Kidney tubule cell (primary cell): ENCODE measurements around the gene PAN3.
A peak's percentile ranks its signal among the peaks of the same experiment; 100 is the strongest.

Experiments
- DNase-seq: peaks from one replicate; pipeline ENCODE4 v3.0.0-alpha.2; 2018; ENCODE audit warnings: low spot score

The PAN3 gene

GRCh38 chr13:28301839-28302238 lies 163.5 kb downstream of the PAN3 start:
- DNase-seq, result no peak

GRCh38 chr13:28306325-28306724 lies 168.0 kb downstream of the PAN3 start:
- no peak for DNase-seq

GRCh38 chr13:28313579-28313978 lies 175.2 kb downstream of the PAN3 start:
- peak; percentile 17 for DNase-seq

- no peak for DNase-seq
These were observed 176.5 kb downstream of the PAN3 start for GRCh38 chr13:28314879-28315278.

GRCh38 chr13:28316129-28316528 lies 177.8 kb downstream of the PAN3 start:
- DNase-seq, result no peak

- DNase-seq, result no peak
These were observed 178.5 kb downstream of the PAN3 start for GRCh38 chr13:28316836-28317235.

- no peak for DNase-seq
These were observed 180.2 kb downstream of the PAN3 start for GRCh38 chr13:28318496-28318895.

- DNase-seq, result no peak
These were observed 181.2 kb downstream of the PAN3 start for GRCh38 chr13:28319528-28319927.

GRCh38 chr13:28320209-28320608 lies 181.9 kb downstream of the PAN3 start:
- no peak for DNase-seq

- DNase-seq, result no peak
These were observed 182.7 kb downstream of the PAN3 start for GRCh38 chr13:28320884-28321574.

- DNase-seq, result no peak
These were observed 183.4 kb downstream of the PAN3 start for GRCh38 chr13:28321756-28322155.

GRCh38 chr13:28322256-28322905 lies 184.0 kb downstream of the PAN3 start:
- DNase-seq, result no peak

GRCh38 chr13:28324181-28324789 lies 185.9 kb downstream of the PAN3 start:
- peak; percentile 61 for DNase-seq

- DNase-seq, result no peak
These were observed 186.7 kb downstream of the PAN3 start for GRCh38 chr13:28325022-28325421.

- no peak for DNase-seq
These were observed 187.7 kb downstream of the PAN3 start for GRCh38 chr13:28326056-28326455.

- DNase-seq, result no peak
These were observed 189.3 kb downstream of the PAN3 start for GRCh38 chr13:28327373-28328270.

GRCh38 chr13:28328271-28328607 lies 189.9 kb downstream of the PAN3 start:
- DNase-seq, result no peak

GRCh38 chr13:28329395-28330158 lies 191.2 kb downstream of the PAN3 start:
- DNase-seq, result peak; percentile 36

- no peak for DNase-seq
These were observed 195.0 kb downstream of the PAN3 start for GRCh38 chr13:28333204-28333881.

GRCh38 chr13:28336193-28336657 lies 197.9 kb downstream of the PAN3 start:
- DNase-seq, result no peak
